CD14-positive monocyte (primary cell): ENCODE measurements around the gene SRR. TPM values are rescaled to one million over a fixed set of nuclear protein-coding genes. Genes with fewer than 3 reads are reported as not detected.

Source experiments
- DNase-seq, 3 donors: peaks; one replicate each; pipeline ENCODE4 v3.0.0-alpha.2; 2011 to 2022
- H2AFZ ChIP-seq: 2 replicates; pipeline ENCODE4 v1.6.0; 2012; ENCODE audit warnings: mild to moderate bottlenecking, low read depth, low read length, inconsistent platforms; ENCODE audit not compliant: insufficient read depth, poor library complexity, severe bottlenecking
- H3K27ac ChIP-seq, 2 donors: 1 replicate in 1 of 2; 2 replicates in 1 of 2; pipeline ENCODE4 v1.5.1; 2012 to 2013; ENCODE audit warnings: low read length in 2 of 2, control low read depth in 1 of 2, inconsistent platforms in 1 of 2, low read depth in 1 of 2, mild to moderate bottlenecking in 1 of 2
- H3K27me3 ChIP-seq, 2 donors: one replicate each; pipeline versions ENCODE4 v1.6.0 to v1.6.1; 2011 to 2013; ENCODE audit warnings: low read length in 2 of 2; ENCODE audit not compliant: control insufficient read depth in 2 of 2, insufficient read depth in 2 of 2
- H3K36me3 ChIP-seq, 2 donors: replicated peaks in 1 of 2; 1 replicate in 1 of 2; 2 replicates in 1 of 2; pipeline versions ENCODE4 v1.5.1 to v1.6.1; 2012 to 2013; ENCODE audit warnings: low read length in 2 of 2, control low read depth in 1 of 2, inconsistent platforms in 1 of 2, mild to moderate bottlenecking in 1 of 2; ENCODE audit not compliant: insufficient read depth in 2 of 2, control insufficient read depth in 1 of 2
- H3K4me1 ChIP-seq, 2 donors: 1 replicate in 1 of 2; 2 replicates in 1 of 2; pipeline versions ENCODE4 v1.5.1 to v1.6.1; 2012 to 2013; ENCODE audit warnings: low read length in 2 of 2, control low read depth in 1 of 2, inconsistent platforms in 1 of 2, mild to moderate bottlenecking in 1 of 2, moderate library complexity in 1 of 2; ENCODE audit not compliant: insufficient read depth in 2 of 2, control insufficient read depth in 1 of 2
- H3K4me2 ChIP-seq: replicated peaks from 2 replicates; pipeline ENCODE3; 2012; ENCODE audit warnings: low read length, moderate library complexity, mild to moderate bottlenecking; ENCODE audit not compliant: poor library complexity, severe bottlenecking; ENCODE audit errors: extremely low read depth
- H3K4me3 ChIP-seq, 3 experiments: fragments of 200-600 bp in 1 of 3; sonication (generic) in 1 of 3; replicated peaks in 1 of 3; 1 replicate in 2 of 3; 2 replicates in 1 of 3; pipeline ENCODE4 v1.5.1; 2011 to 2013; ENCODE audit warnings: low read length in 3 of 3, mild to moderate bottlenecking in 3 of 3, control low read depth in 2 of 3, low read depth in 2 of 3, inconsistent platforms in 1 of 3, moderate library complexity in 1 of 3
- H3K79me2 ChIP-seq: 2 replicates; pipeline ENCODE4 v1.6.0; 2012; ENCODE audit warnings: mild to moderate bottlenecking, control low read depth, inconsistent platforms, low read length, moderate library complexity; ENCODE audit not compliant: insufficient read depth
- H3K9ac ChIP-seq: 2 replicates; pipeline ENCODE4 v1.6.0; 2017; ENCODE audit warnings: low read length, mild to moderate bottlenecking; ENCODE audit not compliant: insufficient read depth, poor library complexity, severe bottlenecking
- H3K9me3 ChIP-seq, 2 donors: replicated peaks in 1 of 2; 1 replicate in 1 of 2; 2 replicates in 1 of 2; pipeline versions ENCODE4 v1.5.1 to v1.6.1; 2012 to 2013; ENCODE audit warnings: low read length in 2 of 2, control low read depth in 1 of 2; ENCODE audit not compliant: control insufficient read depth in 1 of 2, insufficient read depth in 1 of 2
- H4K20me1 ChIP-seq: 2 replicates; pipeline ENCODE4 v1.6.0; 2012; ENCODE audit warnings: mild to moderate bottlenecking, low read length, control low read depth, moderate library complexity; ENCODE audit not compliant: insufficient read depth
- H3K27ac Mint-ChIP-seq, 7 donors: one replicate each; pipeline ENCODE4 v1.8.0; 2020; ENCODE audit warnings: mild to moderate bottlenecking in 7 of 7, mixed read lengths in 7 of 7, moderate library complexity in 6 of 7, inconsistent platforms in 2 of 7
- H3K27me3 Mint-ChIP-seq, 3 donors: one replicate each; pipeline ENCODE4 v1.8.0; 2021 to 2022; ENCODE audit warnings: low read depth in 3 of 3, mild to moderate bottlenecking in 3 of 3, mixed read lengths in 3 of 3, moderate library complexity in 3 of 3, inconsistent platforms in 1 of 3
- H3K36me3 Mint-ChIP-seq, 2 donors: one replicate each; pipeline ENCODE4 v1.8.0; 2020; ENCODE audit warnings: mixed read lengths in 2 of 2, inconsistent platforms in 1 of 2, mild to moderate bottlenecking in 1 of 2
- H3K4me1 Mint-ChIP-seq: one replicate; pipeline ENCODE4 v1.8.0; 2020; ENCODE audit warnings: mild to moderate bottlenecking, mixed read lengths
- H3K4me3 Mint-ChIP-seq, 2 donors: one replicate each; pipeline ENCODE4 v1.8.0; 2020; ENCODE audit warnings: mild to moderate bottlenecking in 2 of 2, mixed read lengths in 2 of 2, moderate library complexity in 1 of 2
- H3K9me3 Mint-ChIP-seq, 7 donors: one replicate each; pipeline ENCODE4 v1.8.0; 2020 to 2022; ENCODE audit warnings: mixed read lengths in 7 of 7, mild to moderate bottlenecking in 6 of 7, moderate library complexity in 6 of 7, inconsistent platforms in 2 of 7
- CTCF ChIP-seq: fragments of 200-600 bp; IDR thresholded peaks from one replicate; pipeline ENCODE4 v1.8.0; 2022; ENCODE audit warnings: antibody characterized with exemption, mild to moderate bottlenecking
- WGBS: methylation state at CpG from one replicate; pipeline ENCODE4 v1.1.5; 2013; ENCODE audit warnings: missing lambda C conversion rate; ENCODE audit not compliant: insufficient coverage; 5-methylcytosine and 5-hydroxymethylcytosine counted together
- intact Hi-C, 2 donors: fragments of 100-400 bp; cut with micrococcal nuclease; formaldehyde crosslinking; loops; one replicate each; pipeline versions ENCODE4 v1.15.0 to v1.15.1; 2023
- polyA plus RNA-seq, 3 donors: library from polyadenylated mRNA; depleted of rRNA in 1 of 3; unstranded in 2 of 3; stranded (reverse) in 1 of 3; fragments of 300-500 nt in 2 of 3; fragments of >200 nt in 1 of 3; fragmentation: Illumina TruSeq in 2 of 3; gene quantifications; 1 replicate in 2 of 3; 2 replicates in 1 of 3; pipeline ENCODE4 v1.2.3, GENCODE V29; 2012 to 2021

The SRR gene
- polyA plus RNA-seq, 3 donors: 3.4 to 5.7 (median 3.7) TPM

- no peak overlapping the region for H3K4me3 Mint-ChIP-seq
- intact Hi-C loops: no loop called here
- Histone ChIP-seq H2AFZ (no peak overlapping the region), H3K9ac (no peak overlapping the region), H3K27ac (no peak overlapping the region), H4K20me1 (no peaks in the 10 kb centered on the region), H3K9me3 (no peaks in the 10 kb centered on the region), H3K27me3 (no peaks in the 10 kb centered on the region), H3K4me1 (no peaks in the 10 kb centered on the region), H3K79me2 (no peaks in the 10 kb centered on the region), H3K4me3 (no peak overlapping the region), H3K4me2 (no peak overlapping the region), H3K36me3 (peaks cover 25 to 67% of the 10 kb centered on the region in 2 donors)
- no peaks in the 10 kb centered on the region for H3K27me3 Mint-ChIP-seq
- DNase-seq: no peak
- H3K4me1 Mint-ChIP-seq: no peaks in the 10 kb centered on the region
- peaks cover 51 to 69% of the 10 kb centered on the region in 2 donors for H3K36me3 Mint-ChIP-seq
- WGBS: no CpG with 5 or more reads among the region's 2 CpGs
- no peak overlapping the region for H3K27ac Mint-ChIP-seq
- no peaks in the 10 kb centered on the region for H3K9me3 Mint-ChIP-seq
- no peak for TF ChIP-seq CTCF
Measured at GRCh38 chr17:2274414-2274813, 29.3 kb upstream of the SRR start.

- no peaks in the 10 kb centered on the region for H3K27me3 Mint-ChIP-seq
- no peak overlapping the region for H3K27ac Mint-ChIP-seq
- H3K9me3 ChIP-seq: no peaks in the 10 kb centered on the region
- no peaks in the 10 kb centered on the region for H3K79me2 ChIP-seq
- no peak overlapping the region for H3K4me3 ChIP-seq
- no peaks in the 10 kb centered on the region for H3K9me3 Mint-ChIP-seq
- H2AFZ ChIP-seq: no peak overlapping the region
- H3K36me3 Mint-ChIP-seq: peaks cover 55 to 70% of the 10 kb centered on the region in 2 donors
- H3K27ac ChIP-seq: no peak overlapping the region
- H3K9ac ChIP-seq: no peak overlapping the region
- H4K20me1 ChIP-seq: no peaks in the 10 kb centered on the region
- H3K36me3 ChIP-seq: peaks cover 33 to 67% of the 10 kb centered on the region in 2 donors
- DNase-seq: no peak
- H3K4me1 Mint-ChIP-seq: no peaks in the 10 kb centered on the region
- TF ChIP-seq CTCF: no peak
- no CpG with 5 or more reads among the region's 1 CpG for WGBS
- no peak overlapping the region for H3K4me2 ChIP-seq
- intact Hi-C loops: no loop called here
- H3K27me3 ChIP-seq: no peaks in the 10 kb centered on the region
- H3K4me3 Mint-ChIP-seq: no peak overlapping the region
- H3K4me1 ChIP-seq: no peaks in the 10 kb centered on the region
Measured at GRCh38 chr17:2275722-2276121, 28.0 kb upstream of the SRR start.
